ENCODE measurements around the gene SIX1.

The SIX1 gene

DNA sequence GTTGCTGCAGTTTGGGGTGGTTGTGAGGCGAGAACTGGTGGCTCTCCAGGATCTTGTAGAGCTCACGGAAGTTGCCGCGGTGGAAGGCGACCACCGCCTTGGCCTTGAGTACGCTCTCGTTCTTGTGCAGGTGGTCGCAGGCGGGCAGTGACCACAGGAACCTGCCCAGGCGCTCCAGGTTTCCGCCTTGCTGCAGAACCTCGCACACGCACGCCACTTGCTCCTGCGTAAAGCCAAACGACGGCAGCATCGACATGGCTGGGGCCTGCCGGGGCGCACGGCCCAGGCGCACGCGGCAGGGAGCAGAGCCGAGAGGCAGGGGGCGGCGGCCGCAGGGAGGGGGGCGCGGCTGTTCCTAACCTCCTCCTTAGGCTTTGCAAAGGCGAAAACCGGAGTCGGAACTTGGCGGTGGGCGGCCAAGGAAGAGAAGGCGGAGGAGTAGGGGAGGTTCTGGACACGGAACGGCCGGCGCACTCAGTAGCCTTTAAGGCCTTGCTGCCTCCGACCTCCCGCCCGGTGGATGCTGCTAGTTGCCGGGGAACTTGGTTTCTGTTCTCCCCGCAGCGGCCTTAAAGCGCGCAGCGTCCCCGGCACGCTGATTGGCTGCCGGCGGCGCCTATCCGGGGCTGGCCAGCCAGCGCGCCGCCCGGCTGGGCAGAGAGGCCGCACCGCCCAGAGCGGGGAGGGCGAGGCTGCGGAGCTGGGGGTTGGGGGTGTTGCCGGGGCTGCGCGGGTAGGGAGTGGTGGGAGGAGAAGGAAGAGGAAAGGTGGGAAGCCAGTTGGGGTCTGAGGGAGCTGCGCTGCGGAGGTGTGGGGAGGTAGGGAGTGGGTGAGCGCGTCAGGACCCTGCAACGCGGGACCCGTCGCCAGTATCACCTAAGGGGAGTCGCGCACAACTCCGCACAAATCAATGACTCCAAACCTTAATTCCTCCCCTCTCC is at the start of gene SIX1:
Gene SIX1, minus strand, starts transcription at position 544 of the 941 bp plus-strand sequence. Its CDS starts 288 bp downstream, at position 256.
- no peak for DNase-seq (ENCODE audit: low read depth in 2 of 2)

GRCh38 chr14:60695327-60695726 is 46.0 kb upstream of the SIX1 start:
- no peak for DNase-seq (ENCODE audit: low read depth in 2 of 2)

DNA sequence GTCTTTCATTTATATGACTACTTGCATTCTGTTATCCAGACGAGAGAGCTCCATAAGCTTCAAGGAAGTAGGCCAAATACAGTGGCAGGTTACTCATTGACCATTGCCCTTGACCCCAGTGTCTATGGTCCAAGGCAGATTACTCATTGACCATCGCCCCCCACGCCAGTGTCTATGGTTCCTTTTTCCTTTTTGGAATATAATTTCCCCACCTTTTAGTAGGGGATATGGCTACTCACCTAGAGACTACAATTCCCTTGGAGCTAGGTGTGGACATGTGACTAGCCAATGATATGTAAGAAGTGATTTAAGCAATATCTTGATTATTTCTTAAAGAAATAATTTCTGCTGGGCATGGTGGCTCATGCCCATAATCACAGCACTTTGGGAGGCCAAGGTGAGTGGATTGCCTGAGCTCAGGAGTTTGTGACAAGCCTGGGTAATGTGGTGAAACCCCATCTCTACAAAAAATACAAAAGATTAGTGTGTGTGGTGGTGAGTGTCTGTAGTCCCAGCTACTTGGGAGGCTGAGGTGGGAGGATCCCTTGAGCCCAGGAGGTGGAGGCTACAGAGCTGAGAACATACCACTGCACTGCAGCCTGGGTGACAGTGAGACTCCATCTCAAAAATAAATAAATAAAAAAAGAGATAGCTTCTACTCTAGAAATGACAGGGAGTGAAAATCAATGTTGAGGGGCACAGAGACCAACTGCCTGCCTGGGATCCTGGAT is 42.3 kb upstream of the SIX1 start:
- no peak for DNase-seq (ENCODE audit: low read depth in 2 of 2)

DNA sequence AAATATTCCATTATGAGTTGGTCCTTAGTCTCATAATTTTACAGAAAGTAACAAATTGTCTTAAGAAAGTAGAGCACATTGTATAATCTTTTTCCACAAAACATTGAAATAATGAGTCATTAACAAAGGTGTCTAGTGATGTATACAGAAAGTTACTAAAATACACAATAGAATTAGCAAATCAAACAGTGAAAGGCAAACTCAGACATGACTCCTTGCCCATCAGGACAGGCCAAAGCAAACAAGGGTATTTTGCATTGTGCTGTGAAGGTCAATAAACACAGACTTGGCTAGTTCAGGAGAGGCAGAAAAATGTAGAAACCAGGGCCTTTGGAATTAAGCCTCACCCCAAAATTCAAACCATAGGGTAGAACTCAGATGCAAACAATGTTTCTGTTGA is 37.6 kb upstream of the SIX1 start:
- DNase-seq (ENCODE audit: low read depth in 2 of 2): no peak

DNA sequence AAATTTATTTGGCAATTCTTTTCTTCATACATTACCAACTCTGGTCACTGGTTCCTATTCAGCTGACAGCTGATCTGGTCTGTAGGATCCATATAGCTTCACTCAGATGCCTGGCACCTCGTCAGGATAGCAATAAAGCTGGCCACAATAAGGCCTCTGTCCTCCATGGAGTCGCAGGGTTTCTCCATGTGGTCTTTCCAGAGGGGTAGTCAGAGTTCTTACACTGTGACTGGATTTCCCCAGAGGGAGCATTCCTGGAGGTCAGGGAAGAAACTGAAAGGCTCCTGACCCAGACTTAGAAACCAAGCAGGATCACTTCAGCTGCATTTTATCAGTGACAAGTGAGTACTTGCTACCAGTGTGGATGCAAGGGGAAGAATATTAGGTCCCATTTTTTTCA is 34.9 kb upstream of the SIX1 start:
- DNase-seq (ENCODE audit: low read depth in 2 of 2): no peak

DNA sequence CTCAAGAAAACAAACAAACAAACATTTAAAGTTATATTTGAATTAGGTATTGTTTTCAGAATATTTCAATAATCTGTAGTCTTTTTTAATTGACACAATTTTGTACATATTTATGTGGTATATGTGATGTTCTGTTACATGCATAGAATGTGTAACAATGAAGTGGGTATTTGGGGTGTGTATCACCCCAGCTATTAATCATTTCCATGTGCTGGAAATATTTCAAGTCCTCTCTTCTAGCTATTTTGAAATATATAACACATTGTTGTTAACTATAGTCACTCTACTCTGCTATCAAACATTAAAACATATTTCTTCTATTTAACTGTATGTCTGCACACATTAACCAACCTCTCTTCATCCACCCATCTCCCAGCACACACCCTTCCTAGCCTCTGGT is 32.0 kb upstream of the SIX1 start:
- no peak for DNase-seq (ENCODE audit: low read depth in 2 of 2)

DNA sequence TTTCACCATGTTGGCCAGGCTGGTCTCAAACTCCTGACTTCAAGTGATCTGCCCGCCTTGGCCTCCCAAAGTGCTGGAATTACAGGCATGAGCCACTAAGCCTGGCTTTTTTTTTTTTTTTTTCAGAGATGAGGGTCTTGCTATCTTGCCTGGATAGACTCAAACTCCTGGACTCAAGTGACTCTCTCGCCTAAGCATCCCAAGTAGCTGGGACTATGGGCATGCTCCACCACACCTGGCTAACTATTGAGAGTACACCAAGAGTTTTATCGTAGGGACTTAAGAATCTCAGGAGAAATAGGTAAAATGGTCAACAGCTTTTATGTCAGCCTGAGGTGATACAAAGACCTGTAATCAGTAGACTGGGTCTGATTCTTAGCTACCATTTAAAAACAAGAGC is 31.2 kb upstream of the SIX1 start:
- no peak for DNase-seq (ENCODE audit: low read depth in 2 of 2)

- no peak for DNase-seq (ENCODE audit: low read depth in 2 of 2)
These were observed 30.4 kb upstream of the SIX1 start for GRCh38 chr14:60679566-60680258.

DNA sequence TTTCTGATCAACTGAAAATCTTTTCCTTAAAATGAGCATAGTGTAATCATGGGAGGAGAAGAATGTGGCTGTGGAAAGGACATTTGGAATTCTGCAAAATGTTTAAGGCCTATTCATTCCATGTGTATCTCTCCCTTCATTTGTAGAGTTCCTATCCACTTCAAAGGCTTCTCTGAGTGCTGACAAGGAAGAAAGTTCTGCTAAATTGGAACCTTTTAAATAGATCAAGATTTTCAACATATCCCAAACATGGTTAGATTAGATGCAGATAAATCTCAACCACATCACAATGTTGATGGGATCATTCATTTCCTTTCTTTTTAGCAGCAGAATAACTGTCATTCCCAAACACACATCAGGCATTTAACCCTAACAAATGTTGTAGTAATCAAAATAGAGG is 28.4 kb upstream of the SIX1 start:
- no peak for DNase-seq (ENCODE audit: low read depth in 2 of 2)

GRCh38 chr14:60670989-60671388 is 21.7 kb upstream of the SIX1 start:
- DNase-seq (ENCODE audit: low read depth in 2 of 2): no peak

- DNase-seq (ENCODE audit: low read depth in 2 of 2): no peak
These were observed 19.3 kb upstream of the SIX1 start for GRCh38 chr14:60668431-60669112.

GRCh38 chr14:60665177-60665550 is 15.9 kb upstream of the SIX1 start:
- no peak for DNase-seq (ENCODE audit: low read depth in 2 of 2)

DNA sequence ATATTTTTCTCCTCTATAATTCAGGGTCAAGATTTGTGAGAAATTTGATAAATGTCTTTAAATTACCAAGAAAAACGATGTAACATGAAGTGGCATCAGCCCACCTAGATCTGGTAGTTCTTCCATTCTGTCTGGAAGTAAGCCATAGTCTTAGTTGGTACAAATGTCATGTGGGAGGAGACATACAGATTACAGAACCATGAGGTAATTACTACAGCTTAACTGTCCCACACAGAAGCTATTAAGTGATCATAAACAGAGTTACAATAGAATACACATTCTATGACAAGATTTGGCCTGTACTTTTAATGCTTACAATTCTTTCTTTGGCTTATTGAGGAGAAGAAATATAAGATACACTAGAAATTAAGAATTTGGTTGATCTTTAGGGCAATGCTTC is 13.7 kb upstream of the SIX1 start:
- no peak for DNase-seq (ENCODE audit: low read depth in 2 of 2)

GRCh38 chr14:60661721-60662120 is 12.4 kb upstream of the SIX1 start:
- DNase-seq (ENCODE audit: low read depth in 2 of 2): no peak

DNA sequence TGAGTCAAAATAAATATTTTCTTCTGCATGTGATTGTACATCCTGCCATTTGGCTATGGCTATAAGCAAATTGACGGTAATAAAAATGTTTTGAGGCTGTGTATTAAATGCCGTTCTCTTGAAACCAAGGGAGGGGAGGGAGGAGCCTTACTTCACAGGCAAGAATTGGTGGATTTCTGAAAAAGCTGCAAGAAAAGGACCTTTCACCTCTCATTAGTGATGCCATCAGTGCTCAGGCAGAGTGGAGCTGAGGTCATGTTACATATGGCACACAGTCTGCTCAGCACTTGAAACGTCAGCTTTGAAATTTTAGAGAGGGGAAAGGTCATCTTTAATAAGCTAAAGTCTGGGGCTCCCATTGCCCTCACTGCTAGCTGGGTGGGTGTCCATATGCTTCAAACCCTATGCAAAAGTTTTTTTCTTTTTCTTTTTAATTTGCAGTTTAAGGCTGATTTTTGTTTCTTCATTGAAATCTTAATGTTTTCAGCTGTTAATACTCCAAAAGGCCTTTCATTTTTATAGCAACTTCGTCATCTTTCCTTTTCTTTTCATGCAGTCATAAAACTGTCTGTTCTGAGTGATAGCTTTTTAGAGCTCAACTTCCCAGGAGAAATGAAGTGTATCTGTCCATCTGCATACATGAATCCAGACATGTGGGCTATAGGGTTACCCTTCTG is 9.8 kb upstream of the SIX1 start:
- no peak for DNase-seq (ENCODE audit: low read depth in 2 of 2)

GRCh38 chr14:60658211-60658690 is 9.0 kb upstream of the SIX1 start:
- DNase-seq (ENCODE audit: low read depth in 2 of 2): no peak

DNA sequence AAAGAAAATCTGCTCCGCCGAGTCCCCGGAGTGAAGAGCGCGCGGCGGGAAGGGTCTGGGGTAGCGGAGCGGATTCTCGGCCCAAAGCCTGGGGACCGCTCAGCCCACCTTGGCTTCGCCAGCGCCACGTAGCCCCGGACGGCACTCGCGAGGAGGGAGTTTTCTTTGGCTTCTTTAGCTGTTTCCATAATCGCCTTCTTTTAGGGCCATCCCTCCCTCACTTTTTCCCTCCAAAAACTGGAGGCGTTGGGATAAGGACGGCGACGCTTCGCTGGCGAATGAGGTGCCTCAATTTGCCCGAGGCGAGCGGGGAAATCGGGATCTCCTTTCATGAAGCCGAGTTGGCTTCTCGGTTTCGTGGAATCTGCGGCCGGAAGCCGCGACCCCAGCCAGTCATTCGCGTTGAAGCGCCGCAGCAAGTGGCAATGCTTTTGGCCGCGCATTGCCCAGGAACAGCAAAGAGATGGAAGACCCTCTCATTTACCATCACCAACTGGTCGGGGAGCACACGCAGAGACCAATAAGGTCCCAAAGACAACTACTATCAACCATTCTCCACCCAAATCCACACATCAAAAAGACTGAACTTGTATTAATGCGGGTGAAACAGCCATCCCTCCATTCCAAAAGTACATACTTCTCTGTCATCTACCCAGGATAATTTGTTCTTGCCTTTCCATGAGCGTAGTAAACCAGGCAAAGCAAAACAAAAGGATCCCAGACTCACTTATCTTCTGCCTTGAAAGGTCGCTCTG is 8.4 kb upstream of the SIX1 start:
- DNase-seq (ENCODE audit: low read depth in 2 of 2): no peak

DNA sequence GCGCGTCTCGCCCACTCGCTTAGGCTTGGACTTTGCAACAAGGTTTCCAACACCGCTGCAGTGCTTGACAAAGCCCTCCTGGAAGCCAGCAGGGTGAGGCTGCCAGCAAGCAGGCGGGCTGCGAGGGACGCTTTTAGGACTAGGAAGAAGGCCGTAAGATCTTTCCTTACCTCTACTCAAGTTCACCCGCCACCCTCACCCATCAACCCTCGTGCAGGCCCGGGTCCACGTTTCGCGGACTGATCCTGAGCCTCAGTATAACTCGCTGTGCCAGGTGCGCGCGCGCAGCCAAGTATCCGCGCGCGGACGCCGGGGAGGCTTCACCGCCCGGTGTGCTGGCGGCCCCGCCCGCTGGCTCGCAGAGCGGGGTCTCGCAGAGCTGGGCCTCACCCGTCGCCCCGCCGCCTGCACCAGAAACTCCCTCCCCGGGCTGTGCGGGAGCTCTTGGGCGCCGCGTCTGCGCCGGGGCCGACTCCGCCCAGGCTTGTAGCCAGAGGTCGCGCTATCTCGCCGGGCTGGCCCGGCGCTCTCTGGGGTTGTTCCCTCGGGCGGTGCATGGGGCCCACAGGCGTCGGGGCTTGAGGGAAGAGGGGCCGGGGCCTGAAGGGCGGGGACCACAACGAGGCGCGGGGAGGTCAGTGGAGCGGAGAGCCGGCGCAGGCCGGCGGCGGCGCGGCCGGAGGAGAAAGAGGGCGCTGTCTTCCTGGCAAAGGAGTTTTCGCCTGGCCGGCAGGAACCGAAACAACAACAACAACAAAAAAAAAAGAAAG is 7.6 kb upstream of the SIX1 start:
- DNase-seq (ENCODE audit: low read depth in 2 of 2): no peak

- DNase-seq (ENCODE audit: low read depth in 2 of 2): no peak
These were observed 6.8 kb upstream of the SIX1 start for GRCh38 chr14:60655898-60656685.
